ENCODE measurements around the gene RIBC2.

Gene RIBC2

DNA sequence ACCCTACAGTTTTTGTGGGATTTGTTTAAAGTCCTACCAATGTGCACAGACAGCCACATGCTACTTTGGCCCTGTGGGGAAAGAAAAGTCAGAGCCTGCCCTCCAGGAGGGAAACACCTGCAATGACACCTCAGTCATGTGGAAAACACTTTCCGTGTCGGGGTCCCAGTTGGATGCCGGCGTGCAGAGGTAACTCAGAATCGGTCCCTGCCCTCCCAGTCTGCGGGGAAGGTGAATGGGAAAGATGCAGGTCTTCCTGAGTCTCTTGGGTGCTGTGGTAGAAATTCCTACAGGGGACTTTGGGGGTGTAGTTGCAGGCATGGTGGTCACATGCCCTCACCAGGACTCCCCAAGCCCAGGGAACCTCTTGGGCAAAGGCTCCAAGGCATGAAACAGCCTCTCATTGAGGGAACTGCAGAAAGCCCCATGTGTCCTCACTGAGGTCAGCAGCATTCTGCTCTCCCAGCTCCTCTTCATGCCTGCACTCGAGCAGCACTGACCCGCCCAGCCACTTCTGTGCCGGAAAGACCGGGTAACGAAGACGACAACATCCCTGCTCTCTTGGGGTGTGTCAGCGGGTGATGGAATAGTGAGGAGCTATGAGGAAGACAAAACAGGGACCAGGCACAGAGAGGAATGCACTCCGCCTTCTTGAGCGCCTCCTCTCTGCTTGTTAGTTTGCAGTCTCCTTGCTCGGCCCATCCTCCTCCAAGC lies 4.7 kb downstream of the RIBC2 start:
- no peaks in the 10 kb centered on the region for H3K4me1 ChIP-seq (ENCODE audit: insufficient read depth, low read length, poor library complexity, severe bottlenecking)
- no peak for TF ChIP-seq EZH2phosphoT487 (IDR thresholded peaks at IDR 0.05; ENCODE audit: borderline replicate concordance)
- TF ChIP-seq, protein P1, sequence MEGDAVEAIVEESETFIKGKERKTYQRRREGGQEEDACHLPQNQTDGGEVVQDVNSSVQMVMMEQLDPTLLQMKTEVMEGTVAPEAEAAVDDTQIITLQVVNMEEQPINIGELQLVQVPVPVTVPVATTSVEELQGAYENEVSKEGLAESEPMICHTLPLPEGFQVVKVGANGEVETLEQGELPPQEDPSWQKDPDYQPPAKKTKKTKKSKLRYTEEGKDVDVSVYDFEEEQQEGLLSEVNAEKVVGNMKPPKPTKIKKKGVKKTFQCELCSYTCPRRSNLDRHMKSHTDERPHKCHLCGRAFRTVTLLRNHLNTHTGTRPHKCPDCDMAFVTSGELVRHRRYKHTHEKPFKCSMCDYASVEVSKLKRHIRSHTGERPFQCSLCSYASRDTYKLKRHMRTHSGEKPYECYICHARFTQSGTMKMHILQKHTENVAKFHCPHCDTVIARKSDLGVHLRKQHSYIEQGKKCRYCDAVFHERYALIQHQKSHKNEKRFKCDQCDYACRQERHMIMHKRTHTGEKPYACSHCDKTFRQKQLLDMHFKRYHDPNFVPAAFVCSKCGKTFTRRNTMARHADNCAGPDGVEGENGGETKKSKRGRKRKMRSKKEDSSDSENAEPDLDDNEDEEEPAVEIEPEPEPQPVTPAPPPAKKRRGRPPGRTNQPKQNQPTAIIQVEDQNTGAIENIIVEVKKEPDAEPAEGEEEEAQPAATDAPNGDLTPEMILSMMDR (conservative IDR thresholded peaks at IDR 0.05; ENCODE audit: low read length), result no peak
- H3K9ac ChIP-seq (ENCODE audit: low read depth, low read length, poor library complexity, severe bottlenecking), result no peak overlapping the region
- no peaks in the 10 kb centered on the region for H3K9me3 ChIP-seq (ENCODE audit: insufficient read depth, low read depth, low read length)
- H3K9me2 ChIP-seq (replicated peaks; ENCODE audit: low read depth, low read length), result no peaks in the 10 kb centered on the region
- H3K4me3 ChIP-seq (ENCODE audit: low read length, poor library complexity, severe bottlenecking), result no peak overlapping the region
- H3K27me3 ChIP-seq (ENCODE audit: insufficient read depth, low read length, poor library complexity, severe bottlenecking), result peaks cover 3% of the 10 kb centered on the region
- no peak overlapping the region for H3K4me2 ChIP-seq (ENCODE audit: low read depth, low read length, poor library complexity, severe bottlenecking)
- no peaks in the 10 kb centered on the region for H3K79me2 ChIP-seq (ENCODE audit: insufficient read depth, low read length)
- no peak overlapping the region for H2AFZ ChIP-seq (ENCODE audit: low read length)
- no peaks in the 10 kb centered on the region for H4K20me1 ChIP-seq (ENCODE audit: insufficient read depth, low read length, poor library complexity, severe bottlenecking)
- no peaks in the 10 kb centered on the region for H3F3A ChIP-seq (ENCODE audit: low read depth)
- no peaks in the 10 kb centered on the region for H3K36me3 ChIP-seq (ENCODE audit: insufficient read depth, low read length)

DNA sequence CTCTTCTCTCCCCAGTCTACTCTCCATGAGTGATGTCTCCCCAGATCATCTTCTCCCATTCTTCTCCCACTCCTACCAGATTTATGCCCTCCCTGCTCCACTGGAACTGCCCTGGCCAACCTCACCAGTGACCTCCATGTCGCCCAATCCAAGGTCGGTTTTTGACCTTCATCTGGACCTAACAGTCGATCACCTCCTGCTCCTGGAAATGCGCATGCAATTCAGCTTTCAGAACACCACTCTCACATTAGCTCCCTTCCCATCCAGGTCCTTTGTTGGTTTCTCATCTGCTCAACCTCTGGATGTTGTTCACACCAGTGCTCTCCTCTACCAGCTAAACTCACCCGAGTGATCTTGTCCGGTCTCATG lies 5.3 kb downstream of the RIBC2 start:
- no peak overlapping the region for H3K4me3 ChIP-seq (ENCODE audit: low read length, poor library complexity, severe bottlenecking)
- H4K20me1 ChIP-seq (ENCODE audit: insufficient read depth, low read length, poor library complexity, severe bottlenecking), result no peaks in the 10 kb centered on the region
- no peaks in the 10 kb centered on the region for H3K36me3 ChIP-seq (ENCODE audit: insufficient read depth, low read length)
- H3K27me3 ChIP-seq (ENCODE audit: insufficient read depth, low read length, poor library complexity, severe bottlenecking), result peaks cover 2% of the 10 kb centered on the region
- TF ChIP-seq, protein P1 (conservative IDR thresholded peaks at IDR 0.05; ENCODE audit: low read length), result no peak
- TF ChIP-seq EZH2phosphoT487 (IDR thresholded peaks at IDR 0.05; ENCODE audit: borderline replicate concordance), result no peak
- no peaks in the 10 kb centered on the region for H3K9me2 ChIP-seq (replicated peaks; ENCODE audit: low read depth, low read length)
- no peak overlapping the region for H3K4me2 ChIP-seq (ENCODE audit: low read depth, low read length, poor library complexity, severe bottlenecking)
- no peaks in the 10 kb centered on the region for H3F3A ChIP-seq (ENCODE audit: low read depth)
- no peaks in the 10 kb centered on the region for H3K4me1 ChIP-seq (ENCODE audit: insufficient read depth, low read length, poor library complexity, severe bottlenecking)
- H3K9me3 ChIP-seq (ENCODE audit: insufficient read depth, low read depth, low read length), result no peaks in the 10 kb centered on the region
- H3K9ac ChIP-seq (ENCODE audit: low read depth, low read length, poor library complexity, severe bottlenecking), result no peak overlapping the region
- H2AFZ ChIP-seq (ENCODE audit: low read length), result no peak overlapping the region
- no peaks in the 10 kb centered on the region for H3K79me2 ChIP-seq (ENCODE audit: insufficient read depth, low read length)

DNA sequence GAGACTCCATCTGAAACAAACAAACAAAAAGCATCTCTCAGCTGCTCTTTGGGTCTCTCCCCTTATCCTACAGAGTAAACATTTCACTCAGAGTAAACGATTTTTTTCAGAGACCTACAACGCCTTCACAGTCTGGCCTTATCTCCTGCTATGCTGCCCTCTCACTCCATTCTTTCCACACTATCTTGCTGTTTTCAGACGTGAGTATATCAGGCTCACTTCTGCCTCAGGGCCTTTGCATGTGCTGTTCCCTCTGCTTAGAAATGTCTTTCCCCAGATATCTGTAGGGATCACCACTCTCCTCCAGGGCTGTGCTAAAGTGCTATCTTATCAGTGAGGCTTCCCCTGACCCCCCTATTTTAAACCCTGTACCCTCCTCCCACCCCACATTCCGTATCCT lies 6.5 kb downstream of the RIBC2 start:
- Histone ChIP-seq H3K4me1 (ENCODE audit: insufficient read depth, low read length, poor library complexity, severe bottlenecking) (no peaks in the 10 kb centered on the region), H3K27me3 (ENCODE audit: insufficient read depth, low read length, poor library complexity, severe bottlenecking) (no peaks in the 10 kb centered on the region), H3K9ac (ENCODE audit: low read depth, low read length, poor library complexity, severe bottlenecking) (no peak overlapping the region), H3K4me2 (ENCODE audit: low read depth, low read length, poor library complexity, severe bottlenecking) (no peak overlapping the region), H3K9me2 (replicated peaks; ENCODE audit: low read depth, low read length) (no peaks in the 10 kb centered on the region), H3K9me3 (ENCODE audit: insufficient read depth, low read depth, low read length) (no peaks in the 10 kb centered on the region), H3F3A (ENCODE audit: low read depth) (no peaks in the 10 kb centered on the region), H3K79me2 (ENCODE audit: insufficient read depth, low read length) (no peaks in the 10 kb centered on the region), H3K36me3 (ENCODE audit: insufficient read depth, low read length) (no peaks in the 10 kb centered on the region), H2AFZ (ENCODE audit: low read length) (no peak overlapping the region), H3K4me3 (ENCODE audit: low read length, poor library complexity, severe bottlenecking) (no peak overlapping the region), H4K20me1 (ENCODE audit: insufficient read depth, low read length, poor library complexity, severe bottlenecking) (no peaks in the 10 kb centered on the region)
- TF ChIP-seq EZH2phosphoT487 (IDR thresholded peaks at IDR 0.05; ENCODE audit: borderline replicate concordance), result no peak

DNA sequence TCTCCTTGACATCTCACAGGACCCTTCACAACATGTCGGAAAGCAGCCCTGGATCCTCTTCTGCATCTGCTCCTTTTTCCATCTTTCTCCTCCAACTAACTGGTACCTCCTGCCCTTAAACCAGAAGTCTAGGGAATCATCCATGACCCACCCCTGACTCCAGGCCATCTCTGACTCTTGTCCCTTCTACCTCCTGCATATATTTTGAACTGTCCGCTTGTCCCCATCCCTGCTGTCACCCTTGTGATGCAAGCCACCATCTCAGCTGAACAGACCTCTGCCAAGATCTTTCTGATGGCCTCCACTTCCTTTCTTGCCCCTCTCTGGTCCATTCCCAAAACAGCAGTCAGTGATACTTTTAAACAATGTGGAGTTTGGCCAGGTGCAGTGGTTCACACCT lies 7.0 kb downstream of the RIBC2 start:
- Histone ChIP-seq H4K20me1 (ENCODE audit: insufficient read depth, low read length, poor library complexity, severe bottlenecking) (no peaks in the 10 kb centered on the region), H3K9me2 (replicated peaks; ENCODE audit: low read depth, low read length) (no peaks in the 10 kb centered on the region), H3K4me1 (ENCODE audit: insufficient read depth, low read length, poor library complexity, severe bottlenecking) (no peaks in the 10 kb centered on the region), H3K4me3 (ENCODE audit: low read length, poor library complexity, severe bottlenecking) (no peak overlapping the region), H3K4me2 (ENCODE audit: low read depth, low read length, poor library complexity, severe bottlenecking) (no peak overlapping the region), H3K27me3 (ENCODE audit: insufficient read depth, low read length, poor library complexity, severe bottlenecking) (no peaks in the 10 kb centered on the region), H3K9ac (ENCODE audit: low read depth, low read length, poor library complexity, severe bottlenecking) (no peak overlapping the region), H2AFZ (ENCODE audit: low read length) (no peak overlapping the region), H3K36me3 (ENCODE audit: insufficient read depth, low read length) (no peaks in the 10 kb centered on the region), H3F3A (ENCODE audit: low read depth) (no peaks in the 10 kb centered on the region), H3K9me3 (ENCODE audit: insufficient read depth, low read depth, low read length) (no peaks in the 10 kb centered on the region), H3K79me2 (ENCODE audit: insufficient read depth, low read length) (no peaks in the 10 kb centered on the region)
- TF ChIP-seq, protein P1 (conservative IDR thresholded peaks at IDR 0.05; ENCODE audit: low read length), result no peak
- no peak for TF ChIP-seq EZH2phosphoT487 (IDR thresholded peaks at IDR 0.05; ENCODE audit: borderline replicate concordance)

All from Loucy (cell line).